ENCODE results near the gene GRIK3. TPM values are rescaled to one million over a fixed set of nuclear protein-coding genes. Genes with fewer than 3 reads are reported as not detected.

GRIK3 gene
- total RNA-seq, 1 experiment from 2014 or later, result not detected

GRCh38 chr1:36981771-36982622 is 52.3 kb downstream of the GRIK3 start:
- DNase-seq (ENCODE audit: low spot score), result no peak

- DNase-seq (ENCODE audit: low spot score), result no peak
These were observed 53.2 kb downstream of the GRIK3 start for GRCh38 chr1:36981126-36981525.

- DNase-seq (ENCODE audit: low spot score), result no peak
These were observed 56.4 kb downstream of the GRIK3 start for GRCh38 chr1:36977731-36978406.

- DNase-seq (ENCODE audit: low spot score), result no peak
These were observed 58.7 kb downstream of the GRIK3 start for GRCh38 chr1:36975642-36976041.

GRCh38 chr1:36973056-36973455 is 61.3 kb downstream of the GRIK3 start:
- no peak for DNase-seq (ENCODE audit: low spot score)

GRCh38 chr1:36971852-36972618 is 62.3 kb downstream of the GRIK3 start:
- no peak for DNase-seq (ENCODE audit: low spot score)

- no peak for DNase-seq (ENCODE audit: low spot score)
These were observed 65.6 kb downstream of the GRIK3 start for GRCh38 chr1:36968730-36969129.

- no peak for DNase-seq (ENCODE audit: low spot score)
These were observed 68.1 kb downstream of the GRIK3 start for GRCh38 chr1:36966242-36966641.

GRCh38 chr1:36965275-36966159 is 68.8 kb downstream of the GRIK3 start:
- DNase-seq (ENCODE audit: low spot score), result no peak

- no peak for DNase-seq (ENCODE audit: low spot score)
These were observed 69.5 kb downstream of the GRIK3 start for GRCh38 chr1:36964830-36965229.

GRCh38 chr1:36963006-36963405 is 71.3 kb downstream of the GRIK3 start:
- DNase-seq (ENCODE audit: low spot score), result no peak

GRCh38 chr1:36961062-36961615 is 73.2 kb downstream of the GRIK3 start:
- no peak for DNase-seq (ENCODE audit: low spot score)

GRCh38 chr1:36956570-36956969 is 77.7 kb downstream of the GRIK3 start:
- no peak for DNase-seq (ENCODE audit: low spot score)

- no peak for DNase-seq (ENCODE audit: low spot score)
These were observed 79.3 kb downstream of the GRIK3 start for GRCh38 chr1:36955016-36955415.

- no peak for DNase-seq (ENCODE audit: low spot score)
These were observed 81.3 kb downstream of the GRIK3 start for GRCh38 chr1:36953061-36953460.

- no peak for DNase-seq (ENCODE audit: low spot score)
These were observed 82.6 kb downstream of the GRIK3 start for GRCh38 chr1:36951761-36952160.

GRCh38 chr1:36951292-36951750 is 83.0 kb downstream of the GRIK3 start:
- DNase-seq (ENCODE audit: low spot score), result no peak

- DNase-seq (ENCODE audit: low spot score), result no peak
These were observed 83.6 kb downstream of the GRIK3 start for GRCh38 chr1:36950604-36951291.

GRCh38 chr1:36948606-36949005 is 85.7 kb downstream of the GRIK3 start:
- no peak for DNase-seq (ENCODE audit: low spot score)

GRCh38 chr1:36948147-36948546 is 86.2 kb downstream of the GRIK3 start:
- no peak for DNase-seq (ENCODE audit: low spot score)

Data from H4 (cell line).